IMR-90 (cell line): ENCODE data around the gene AATF. TPM values are rescaled to one million over a fixed set of nuclear protein-coding genes. Genes with fewer than 3 reads are reported as not detected.

Experiments
- ATAC-seq: fragments of 200-7000 bp; cut with Tn5 transposase; 2 replicates; pipeline ENCODE4 v1.9.1; 2020; ENCODE audit warnings: low read depth, mild to moderate bottlenecking, moderate library complexity
- BruUV-seq: library from RNA; stranded (reverse); fragments of 400-500 nt; replicated peaks from 2 replicates; lab custom pipeline; 2021; lab: Mats Ljungman, UMichigan
- CTCF ChIA-PET: fragments of 300-600 bp; formaldehyde crosslinking; extraction: SDS; loops from one replicate; lab custom pipeline; 2021; ENCODE audit warnings: antibody characterized with exemption; lab: Yijun Ruan, JAX
- POLR2A ChIA-PET: fragments of 300-600 bp; sonication (Branson Sonifier 250); formaldehyde crosslinking; loops from one replicate; lab custom pipeline; 2022; ENCODE audit warnings: antibody characterized with exemption; ENCODE audit not compliant: unreplicated experiment; lab: Charles Lee
- DNase-seq: peaks from one replicate; pipeline ENCODE4 v3.0.0; 2013
- H2AFZ ChIP-seq: replicated peaks from 2 replicates; pipeline ENCODE3; 2013; ENCODE audit warnings: low read length, mild to moderate bottlenecking; ENCODE audit not compliant: poor library complexity
- H2AK5ac ChIP-seq: 2 replicates; pipeline ENCODE4 v1.6.1; 2013; ENCODE audit warnings: low read depth, low read length, inconsistent platforms
- H2AK9ac ChIP-seq: replicated peaks from 2 replicates; pipeline ENCODE3; 2013; ENCODE audit warnings: mild to moderate bottlenecking, low read depth, low read length, moderate library complexity; ENCODE audit not compliant: poor library complexity
- H2BK120ac ChIP-seq: 2 replicates; pipeline ENCODE4 v1.6.1; 2013; ENCODE audit warnings: low read depth, low read length, inconsistent platforms
- H2BK15ac ChIP-seq: 3 replicates; pipeline ENCODE4 v1.6.1; 2013; ENCODE audit warnings: low read depth, low read length, inconsistent platforms
- H2BK20ac ChIP-seq: 2 replicates; pipeline ENCODE4 v1.6.1; 2013; ENCODE audit warnings: low read depth, mild to moderate bottlenecking, inconsistent platforms, low read length, moderate library complexity
- H2BK5ac ChIP-seq: 2 replicates; pipeline ENCODE4 v1.6.1; 2013; ENCODE audit warnings: mild to moderate bottlenecking, low read depth, low read length, inconsistent platforms; ENCODE audit not compliant: poor library complexity, severe bottlenecking
- H3K14ac ChIP-seq: replicated peaks from 2 replicates; pipeline ENCODE4 v1.6.1; 2013; ENCODE audit warnings: low read depth, low read length, inconsistent platforms
- H3K18ac ChIP-seq: 2 replicates; pipeline ENCODE4 v1.6.1; 2013; ENCODE audit warnings: low read depth, low read length, control low read depth
- H3K23ac ChIP-seq: 2 replicates; pipeline ENCODE4 v1.6.1; 2013; ENCODE audit warnings: low read depth, low read length, inconsistent platforms
- H3K27ac ChIP-seq: 2 replicates; pipeline ENCODE4 v1.5.1; 2013; ENCODE audit warnings: mild to moderate bottlenecking, control low read depth, low read length; ENCODE audit not compliant: insufficient read depth
- H3K27me3 ChIP-seq: 2 replicates; pipeline ENCODE4 v1.6.1; 2013; ENCODE audit warnings: low read length; ENCODE audit not compliant: control insufficient read depth, insufficient read depth
- H3K36me3 ChIP-seq: 2 replicates; pipeline ENCODE4 v1.6.1; 2013; ENCODE audit warnings: low read length, mixed read lengths; ENCODE audit not compliant: control insufficient read depth, insufficient read depth
- H3K4ac ChIP-seq: 2 replicates; pipeline ENCODE4 v1.6.1; 2013; ENCODE audit warnings: low read depth, low read length, inconsistent platforms
- H3K4me1 ChIP-seq: 2 replicates; pipeline ENCODE4 v1.6.1; 2013; ENCODE audit warnings: low read length, mixed read lengths; ENCODE audit not compliant: control insufficient read depth, insufficient read depth
- H3K4me2 ChIP-seq: 2 replicates; pipeline ENCODE4 v1.6.1; 2013; ENCODE audit warnings: low read depth, mild to moderate bottlenecking, control low read depth, low read length, moderate library complexity
- H3K4me3 ChIP-seq: 2 replicates; pipeline ENCODE4 v1.5.1; 2013; ENCODE audit warnings: low read depth, mild to moderate bottlenecking, control low read depth, low read length, moderate library complexity; ENCODE audit not compliant: insufficient read depth
- H3K56ac ChIP-seq: 2 replicates; pipeline ENCODE4 v1.6.1; 2013; ENCODE audit warnings: low read length, inconsistent platforms; ENCODE audit not compliant: insufficient read depth; ENCODE audit errors: extremely low read depth
- H3K79me1 ChIP-seq, 2 experiments: 2 replicates each; pipeline ENCODE4 v1.6.1; 2013; ENCODE audit warnings: low read length in 2 of 2, inconsistent platforms in 1 of 2, low read depth in 1 of 2
- H3K9ac ChIP-seq: 2 replicates; pipeline ENCODE4 v1.6.1; 2013; ENCODE audit warnings: low read depth, low read length, control low read depth
- H3K9me1 ChIP-seq: 2 replicates; pipeline ENCODE4 v1.6.1; 2013; ENCODE audit warnings: low read length, inconsistent platforms; ENCODE audit not compliant: insufficient read depth
- H3K9me3 ChIP-seq: 2 replicates; pipeline ENCODE4 v1.6.1; 2013; ENCODE audit warnings: low read length; ENCODE audit not compliant: control insufficient read depth, insufficient read depth
- H4K20me1 ChIP-seq: 2 replicates; pipeline ENCODE4 v1.6.1; 2013; ENCODE audit warnings: low read length, inconsistent platforms; ENCODE audit not compliant: insufficient read depth
- H4K5ac ChIP-seq: 2 replicates; pipeline ENCODE4 v1.6.1; 2013; ENCODE audit warnings: mild to moderate bottlenecking, low read depth, low read length, control low read depth
- H4K8ac ChIP-seq, 2 experiments: 2 replicates each; pipeline ENCODE4 v1.6.1; 2013; ENCODE audit warnings: low read depth in 2 of 2, low read length in 2 of 2, control low read depth in 1 of 2, inconsistent platforms in 1 of 2
- H4K91ac ChIP-seq: 2 replicates; pipeline ENCODE4 v1.6.1; 2013; ENCODE audit warnings: low read depth, low read length, inconsistent platforms; ENCODE audit not compliant: insufficient read depth
- CEBPB ChIP-seq: IDR thresholded peaks from 2 replicates; pipeline ENCODE4 v1.6.1; 2012; ENCODE audit warnings: low read depth, low read length, improper control_type of control experiment
- FOS ChIP-seq: fragments of 150-350 bp; IDR thresholded peaks from 2 replicates; pipeline ENCODE4 v1.6.1; 2016; ENCODE audit warnings: low read depth, low read length
- MXI1 ChIP-seq: IDR thresholded peaks from 2 replicates; pipeline ENCODE4 v1.6.1; 2012; ENCODE audit warnings: low read depth, mild to moderate bottlenecking, low read length, moderate library complexity, borderline replicate concordance
- WGBS, 2 experiments: methylation state at CpG; one replicate each; pipeline versions ENCODE4 v1.1.5 to v1.1.7; 2013; ENCODE audit warnings: missing lambda C conversion rate in 2 of 2; ENCODE audit not compliant: insufficient read length in 1 of 2; ENCODE audit errors: extremely low coverage in 2 of 2; 5-methylcytosine and 5-hydroxymethylcytosine counted together
- dilution Hi-C: fragments of 300-500 bp; cut with HindIII; formaldehyde crosslinking; loops from one replicate; pipeline ENCODE4 v1.14.3; 2018; ENCODE audit warnings: low sequenced_read_pairs; ENCODE audit not compliant: unreplicated experiment
- in situ Hi-C: fragments of 300-500 bp; cut with MboI; formaldehyde crosslinking; loops from 3 replicates; pipeline ENCODE4 v1.14.3; 2019; ENCODE audit warnings: low sequenced_read_pairs, inconsistent platforms, mixed read lengths
- intact Hi-C: fragments of 100-400 bp; cut with micrococcal nuclease; formaldehyde crosslinking; loops from 2 replicates; pipeline ENCODE4 v1.10.0; 2022
- polyA plus RNA-seq, 3 experiments: library from polyadenylated mRNA; depleted of rRNA; stranded (reverse); fragments of >200 nt; gene quantifications; 2 replicates each; pipeline ENCODE4 v1.2.3, GENCODE V29; 2012; ENCODE audit warnings: low replicate concordance in 1 of 3
- total RNA-seq: library from RNA; depleted of rRNA; stranded (reverse); fragments of >200 nt; gene quantifications from 2 replicates; pipeline ENCODE4 v1.2.3, GENCODE V29; 2012

AATF gene
- total and polyA plus RNA-seq, 2 of the 4 experiments (the other 2 are of a cell fraction), result 21.0 to 34.8 TPM

- no peak for TF ChIP-seq MXI1
These were observed 20.0 kb upstream of the AATF start (continued) for GRCh38 chr17:36928471-36929345.

GRCh38 chr17:36929851-36930582 lies 18.7 kb upstream of the AATF start:
- ChIA-PET CTCF (no interaction called here), POLR2A (interaction anchor here (0.5 kb wide), 1 partner anchor 152 kb away, joined by 4 read pairs; no protein-coding TSS in a partner anchor)
- Histone ChIP-seq H4K8ac (no peak overlapping the region), H3K23ac (no peak overlapping the region), H2AK9ac (no peak overlapping the region), H3K4me2 (no peak overlapping the region), H3K36me3 (no peaks in the 10 kb centered on the region), H3K27ac (no peak overlapping the region), H2BK15ac (no peak overlapping the region), H2BK120ac (no peak overlapping the region), H3K9me1 (peaks cover 4% of the 10 kb centered on the region; the same call in 1 of the 2 replicates), H4K91ac (no peak overlapping the region), H3K18ac (no peak overlapping the region), H3K4me1 (no peaks in the 10 kb centered on the region; the same call in 1 of the 2 replicates), H3K4ac (no peak overlapping the region), H3K27me3 (peaks cover 94% of the 10 kb centered on the region), H4K20me1 (no peaks in the 10 kb centered on the region; the same call in 1 of the 2 replicates), H3K79me1 (no peaks in the 10 kb centered on the region), H3K14ac (no peak overlapping the region), H3K4me3 (no peak overlapping the region), H3K56ac (no peak overlapping the region), H2BK5ac (no peak overlapping the region), H3K9me3 (peaks cover 10% of the 10 kb centered on the region; the same call in 1 of the 2 replicates), H2AFZ (no peak overlapping the region), H4K5ac (no peak overlapping the region), H2AK5ac (no peak overlapping the region), H2BK20ac (no peak overlapping the region), H3K9ac (no peak overlapping the region)
- DNase-seq (no peak), ATAC-seq (no peak)
- no TSS peak for BruUV-seq
- in situ Hi-C loops, result no loop called here
- intact Hi-C loops, result loop anchor here (10.0 kb wide), 1 partner anchor 75 kb away; no protein-coding TSS in a partner anchor
- dilution Hi-C loops, result no loop called here
- 16% methylated on average over 3 of the region's 16 CpGs; no CpG with 5 or more reads in 1 of the 2 experiments for WGBS, 2 experiments
- TF ChIP-seq FOS (no peak), CEBPB (no peak)
